SIG-M5 treated with dmso at 0.1 percent for 504 hours (cell line): Measurements from ENCODE around the gene CRYBG1.

Source experiments
- DNase-seq: peaks from one replicate; lab custom pipeline; 2025; ENCODE audit not compliant: unreplicated experiment; lab: John Stamatoyannopoulos, UW

Gene CRYBG1

DNA sequence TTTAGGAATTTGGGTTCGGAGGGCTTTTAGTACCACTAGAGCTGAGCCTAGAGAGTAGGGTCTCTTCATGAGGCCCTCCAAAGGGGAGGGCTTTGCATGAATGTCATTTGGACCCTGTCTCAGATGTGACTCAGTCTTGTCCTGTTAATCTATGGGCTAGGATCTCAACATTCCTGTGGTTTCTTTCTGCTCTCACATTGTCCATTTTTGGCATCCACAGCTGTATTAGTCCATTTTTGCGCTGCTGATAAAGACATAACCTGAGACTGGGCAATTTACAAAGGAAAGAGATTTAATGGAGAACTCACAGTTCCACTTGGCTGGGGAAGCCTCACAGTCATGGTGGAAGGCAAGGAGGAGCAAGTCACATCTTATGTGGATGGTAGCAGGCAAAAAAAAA, 61.0 kb downstream of the CRYBG1 start:
- DNase-seq = no peak

GRCh38 chr6:106422534-106422933, 62.0 kb downstream of the CRYBG1 start:
- DNase-seq = no peak

GRCh38 chr6:106425382-106425781, 64.9 kb downstream of the CRYBG1 start:
- no peak for DNase-seq

GRCh38 chr6:106426250-106426970, 65.9 kb downstream of the CRYBG1 start:
- DNase-seq = peak; percentile 44

GRCh38 chr6:106430466-106430865, 69.9 kb downstream of the CRYBG1 start:
- DNase-seq = no peak

DNA sequence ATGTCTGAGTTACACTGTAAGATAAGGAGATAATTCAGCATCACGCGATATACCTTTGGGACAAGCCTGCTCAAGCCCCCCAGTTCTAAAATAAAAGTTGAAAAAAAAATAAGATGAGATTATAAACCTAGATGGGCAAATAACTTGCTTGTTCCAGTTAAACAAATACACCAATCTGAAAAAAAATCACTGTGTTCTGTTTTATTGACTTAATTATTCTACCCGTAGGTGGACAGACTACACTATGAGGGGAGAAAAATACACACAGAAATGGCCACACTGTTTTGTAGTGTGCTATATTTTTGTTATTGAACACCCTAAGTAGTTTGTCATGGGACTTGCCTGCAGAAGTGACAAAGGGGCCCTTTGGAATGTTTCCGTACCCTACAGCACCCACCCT, 70.9 kb downstream of the CRYBG1 start:
- no peak for DNase-seq

GRCh38 chr6:106431972-106432371, 71.5 kb downstream of the CRYBG1 start:
- DNase-seq = no peak

GRCh38 chr6:106434530-106434929, 74.0 kb downstream of the CRYBG1 start:
- DNase-seq = no peak

- no peak for DNase-seq
Observed at GRCh38 chr6:106439459-106439858, 78.9 kb downstream of the CRYBG1 start.

- no peak for DNase-seq
Observed at GRCh38 chr6:106440546-106440945, 80.0 kb downstream of the CRYBG1 start.

- DNase-seq = no peak
Observed at GRCh38 chr6:106442395-106442794, 81.9 kb downstream of the CRYBG1 start.

DNA sequence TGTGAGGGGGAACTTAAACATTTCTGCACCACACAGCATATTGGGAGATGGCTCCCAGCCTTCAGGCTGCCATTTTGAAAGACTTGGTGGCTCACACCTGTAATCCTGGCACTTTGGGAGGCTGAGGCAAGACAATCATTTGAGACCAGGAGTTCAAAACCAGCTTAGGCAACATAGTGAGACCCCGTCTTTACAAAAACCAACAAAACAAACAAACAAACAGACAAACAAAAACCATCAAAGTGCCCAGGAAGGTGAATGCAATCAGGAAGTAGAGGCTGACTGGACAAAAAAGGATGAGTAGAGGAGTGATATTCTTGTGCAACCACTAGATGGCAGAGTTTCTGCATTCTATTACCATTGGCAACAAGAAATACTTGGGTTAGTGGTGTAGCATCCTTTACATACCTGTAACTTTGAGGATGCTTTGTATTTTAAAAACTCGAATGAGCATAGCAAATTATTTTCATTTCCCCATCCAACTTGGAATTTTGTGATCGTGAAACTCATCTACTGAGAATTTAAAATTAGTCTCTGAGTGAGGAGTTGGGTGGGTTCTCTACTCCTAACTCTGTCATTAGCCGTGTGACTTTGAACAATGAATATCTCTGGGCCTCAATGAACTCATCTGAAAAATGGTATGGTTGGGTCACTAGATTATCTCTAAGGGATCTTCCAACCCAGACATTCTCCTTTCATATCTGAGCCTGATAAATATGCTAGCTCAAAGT, 84.4 kb downstream of the CRYBG1 start:
- peak; percentile 87 for DNase-seq

- DNase-seq = no peak
Observed at GRCh38 chr6:106445508-106445878, 85.0 kb downstream of the CRYBG1 start.

GRCh38 chr6:106446287-106446885, 85.9 kb downstream of the CRYBG1 start:
- DNase-seq = peak; percentile 37

DNA sequence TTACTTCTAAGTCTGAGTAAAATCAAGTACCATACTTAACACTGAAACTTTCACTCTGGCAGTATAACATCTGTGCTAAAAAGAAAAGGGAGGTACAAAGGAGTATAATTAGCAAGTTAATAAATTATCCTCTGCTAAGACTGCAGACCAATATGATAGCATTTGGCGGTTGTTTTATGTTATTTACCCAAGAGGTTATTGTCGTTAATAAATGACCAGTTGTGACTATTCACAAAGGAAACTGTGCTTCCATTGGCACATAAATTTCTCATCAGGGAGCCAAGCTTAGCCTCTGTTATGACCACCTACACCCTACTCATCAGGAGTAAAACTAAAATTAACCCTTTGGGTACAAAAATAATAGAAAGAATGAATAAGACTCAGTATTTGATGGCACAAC, 86.5 kb downstream of the CRYBG1 start:
- no peak for DNase-seq

DNA sequence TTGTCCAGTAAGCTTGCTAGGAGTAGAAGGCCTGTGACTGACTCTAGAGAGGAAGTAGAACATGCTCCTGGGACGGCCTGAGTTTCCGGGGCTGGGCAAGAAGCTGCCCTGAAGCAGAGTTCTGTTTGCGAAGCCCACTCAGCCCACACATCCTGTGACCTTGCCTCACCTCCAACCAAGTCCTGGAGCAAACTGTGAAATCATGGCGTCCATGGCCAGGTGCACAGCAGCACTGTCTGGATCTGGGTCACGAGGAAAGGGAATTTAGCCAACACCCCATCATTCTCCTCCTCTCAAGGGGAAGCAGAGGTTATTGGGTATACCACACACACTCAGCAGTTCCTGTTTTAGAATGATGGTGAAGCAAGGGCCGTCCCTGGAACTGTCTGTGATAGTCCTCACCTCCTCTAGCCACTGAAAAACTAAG, 87.5 kb downstream of the CRYBG1 start:
- DNase-seq = peak; percentile 98

GRCh38 chr6:106450653-106451052, 90.1 kb downstream of the CRYBG1 start:
- no peak for DNase-seq

DNA sequence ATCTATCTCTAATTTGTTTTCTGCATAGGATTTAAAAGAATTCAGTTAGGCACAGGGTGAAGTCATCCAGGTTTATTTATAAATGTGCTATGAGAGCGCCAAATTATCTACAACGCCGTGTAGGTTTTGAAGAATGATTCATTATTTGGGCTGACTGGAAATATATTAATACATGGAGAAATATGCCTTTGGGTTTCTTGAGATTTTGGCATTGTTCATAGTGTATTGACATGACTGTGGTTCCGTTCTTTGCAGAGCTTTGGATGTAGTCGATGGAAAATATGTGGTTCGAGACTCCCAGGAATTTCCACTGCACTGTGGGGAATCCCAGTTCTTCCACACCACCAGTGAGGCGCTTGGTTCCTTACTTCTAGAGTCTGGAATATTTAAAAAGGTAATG, 90.9 kb downstream of the CRYBG1 start:
- DNase-seq = no peak

DNA sequence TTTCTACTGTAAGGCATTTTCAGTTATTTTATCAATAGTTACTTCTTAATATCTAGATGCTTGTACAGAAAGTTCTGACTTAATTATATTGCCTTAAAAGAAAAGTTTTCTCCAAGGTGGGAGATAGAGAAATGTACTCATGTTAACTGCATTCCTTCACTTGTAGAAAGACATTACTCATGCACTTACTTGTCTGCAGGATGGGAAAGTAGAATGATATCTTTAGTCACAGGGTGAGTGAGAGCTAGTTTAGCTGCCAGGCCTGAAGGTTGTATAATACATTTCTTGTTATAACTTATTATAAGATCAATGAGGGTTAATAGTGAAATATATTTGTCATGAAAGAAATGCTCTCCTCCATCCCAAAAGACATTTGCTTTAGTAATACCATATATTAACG, 92.1 kb downstream of the CRYBG1 start:
- DNase-seq = no peak

- DNase-seq = no peak
Observed at GRCh38 chr6:106453756-106454367, 93.3 kb downstream of the CRYBG1 start.

- DNase-seq = no peak
Observed at GRCh38 chr6:106456756-106457155, 96.2 kb downstream of the CRYBG1 start.
